Measurements from ENCODE around the gene ARHGEF1.

- TF ChIP-seq CTCF (IDR thresholded peaks at IDR 0.05) (no peak), POLR2AphosphoS5 (IDR thresholded peaks at IDR 0.05) (no peak), POLR2A (IDR thresholded peaks at IDR 0.05; ENCODE audit: low read depth) (no peak), EP300 (IDR thresholded peaks at IDR 0.05) (no peak)
Measured at GRCh38 chr19:41861116-41861768, 21.7 kb upstream of the ARHGEF1 start.
